Measurements from ENCODE around the gene EIPR1. TPM values are rescaled to one million over a fixed set of nuclear protein-coding genes. Genes with fewer than 3 reads are reported as not detected.

The EIPR1 gene
- 30.8 and 31.4 TPM in 2 replicates for total RNA-seq
- polyA plus RNA-seq, result 51.5 and 57.3 TPM in 2 replicates
- polyA plus RNA-seq (2011; cell fraction: cytosol; rRNA removed), result 48.6 and 49.8 TPM in 2 replicates
- polyA plus RNA-seq (2011; cell fraction: nucleus; rRNA removed), result 30.2 and 32.5 TPM in 2 replicates
- 31.2 and 37.9 TPM in 2 replicates for polyA plus RNA-seq (2012)
- polyA minus RNA-seq, result 30.9 and 32.0 TPM in 2 replicates
- polyA minus RNA-seq (2011; cell fraction: cytosol; rRNA and poly(A)+ RNA removed), result 25.9 TPM
- 18.3 and 30.1 TPM in 2 replicates for polyA minus RNA-seq (2011; cell fraction: nucleus; rRNA and poly(A)+ RNA removed)
- Bru-seq, nascent RNA, result percentile 67 among the genes with signal in this experiment
- percentile 63 among the genes with signal in this experiment for BruChase-seq, experiment 1, labeled RNA remaining after a 6-hour chase
- percentile 58 among the genes with signal in this experiment for BruChase-seq, experiment 2, labeled RNA remaining after a 2-hour chase
- long read RNA-seq, transcript EIPR1-201 (9 exons, 1,766 nt), result major isoform, 107 of 151 reads
- long read RNA-seq, partial matches to known transcripts, result 5 of 151 reads
- long read RNA-seq, other reads (novel, unspliced or antisense), result 35 of 151 reads

DNA sequence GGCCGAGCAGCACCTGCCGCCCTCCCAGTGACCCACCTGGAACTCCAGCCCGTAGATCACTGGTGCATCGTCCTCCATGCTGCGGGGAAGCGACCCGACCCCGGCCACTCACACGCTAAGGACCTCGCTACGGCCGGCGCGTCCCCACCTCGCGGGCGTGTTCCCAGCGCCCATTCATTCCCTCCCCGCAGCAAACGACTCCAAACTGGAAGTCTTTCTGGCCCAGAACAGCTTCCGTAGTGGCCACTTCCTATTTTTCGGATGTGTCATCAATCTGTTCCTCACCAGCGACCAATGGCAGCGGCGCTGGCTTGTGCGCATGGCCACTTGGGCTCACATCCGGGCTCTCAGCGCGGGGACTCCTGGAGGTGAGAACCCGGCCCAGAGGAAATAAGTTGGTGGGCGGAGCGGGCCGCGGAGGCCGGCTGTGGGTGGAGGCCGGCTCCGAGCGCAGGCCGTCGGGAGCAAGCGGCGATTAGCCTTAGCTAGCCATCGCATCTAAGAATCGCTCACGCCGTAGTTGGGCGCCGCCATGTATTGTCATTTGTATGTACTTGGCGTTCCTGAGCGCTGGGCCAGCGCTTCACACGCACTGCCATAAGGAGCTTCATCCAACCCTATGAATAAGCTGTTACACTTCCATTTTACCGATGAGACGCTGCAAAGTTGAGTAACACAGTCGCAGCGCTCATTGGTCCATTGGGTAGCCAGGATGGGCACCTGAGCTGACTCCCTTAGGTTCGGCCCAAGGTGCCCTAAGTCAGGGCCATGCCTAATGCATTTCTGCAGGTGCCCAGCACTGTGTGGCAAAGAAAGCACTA is at the start of gene EIPR1:
Gene EIPR1, minus strand, starts transcription at position 207 of the 821 bp plus-strand sequence. Its CDS starts 129 bp downstream, at position 78.
- FAIRE-seq (peak; percentile 97), DNase-seq (ENCODE audit: low read depth, low spot score) (peak; percentile 99)
- Histone ChIP-seq H3K9ac (replicated peaks; ENCODE audit: extremely low read depth, insufficient read depth, low read length) (peak within 1 kb of the TSS; percentile 53), H2AFZ (ENCODE audit: low read depth, low read length) (peak within 1 kb of the TSS; percentile 83), H4K20me1 (replicated peaks; ENCODE audit: control insufficient read depth, extremely low read depth, insufficient read depth, low read length) (no peaks in the 10 kb centered on the region), H3K9me3 (replicated peaks; ENCODE audit: control insufficient read depth, insufficient read depth, low read length) (no peaks in the 10 kb centered on the region), H3K27me3 (ENCODE audit: control insufficient read depth in 2 of 2, insufficient read depth in 2 of 2, low read length in 2 of 2) (no peaks in the 10 kb centered on the region), H3K4me1 (ENCODE audit: control insufficient read depth, extremely low read depth, insufficient read depth, low read length) (peaks cover 26% of the 10 kb centered on the region), H3K27ac (ENCODE audit: insufficient read depth, low read depth, low read length) (peak within 1 kb of the TSS; percentile 49), H3K36me3 (ENCODE audit: control insufficient read depth in 2 of 2, extremely low read depth in 1 of 2, insufficient read depth in 2 of 2, low read length in 2 of 2) (no peaks in the 10 kb centered on the region), H3K79me2 (ENCODE audit: control insufficient read depth, insufficient read depth, low read length) (peaks cover 32% of the 10 kb centered on the region), H3K4me3 (replicated peaks in 1 of 3; ENCODE audit: insufficient read depth in 1 of 3, low read depth in 1 of 3, low read length in 3 of 3) (peak within 1 kb of the TSS; percentile 60 to 99 (median 78)), H3K9me1 (replicated peaks; ENCODE audit: control insufficient read depth, extremely low read depth, insufficient read depth, low read length) (no peaks in the 10 kb centered on the region), H3K4me2 (ENCODE audit: insufficient read depth, low read length) (peak within 1 kb of the TSS; percentile 84)
- BruUV-seq (replicated peaks), result no TSS peak
- intact Hi-C loops (cut with micrococcal nuclease) (loop anchor here (1.0 to 5.0 kb wide), 5 partner anchors 76 to 197 kb away; partner anchors contain the start of genes ADI1, RNASEH1 and RPS7), dilution Hi-C loops (cut with MboI; ENCODE audit: extremely low pct_ligation_motif_present, low sequenced_read_pairs) (no loop called here)
- ChIA-PET CTCF (interaction anchor here (1.3 kb wide), 1 partner anchor 15 kb away, joined by 4 read pairs; no protein-coding TSS in a partner anchor), POLR2A (interaction anchor here (0.6 kb wide), 1 partner anchor 197 kb away, joined by 3 read pairs; the partner anchor contains the start of gene RPS7)
- TF ChIP-seq POLR2AphosphoS5 (IDR thresholded peaks at IDR 0.05; ENCODE audit: insufficient read depth, low read depth, low read length) (peak; percentile 76), JUN (IDR thresholded peaks at IDR 0.05; ENCODE audit: borderline replicate concordance, insufficient read depth, insufficient read length, low read depth) (peak; percentile 30), EZH2 (IDR thresholded peaks at IDR 0.05; ENCODE audit: borderline replicate concordance, low read depth, low read length, severe bottlenecking) (no peak), POLR2A (IDR thresholded peaks at IDR 0.05; ENCODE audit: low read depth, low read length) (peak; percentile 82), GATA2 (IDR thresholded peaks at IDR 0.05; ENCODE audit: insufficient read depth, insufficient read length, low read depth, low read length) (no peak), MYC (IDR thresholded peaks at IDR 0.05; ENCODE audit: low read depth, low read length) (no peak), FOS (IDR thresholded peaks at IDR 0.05; ENCODE audit: borderline replicate concordance, insufficient read depth, low read length) (peak; percentile 45)
- TF ChIP-seq, protein P1, sequence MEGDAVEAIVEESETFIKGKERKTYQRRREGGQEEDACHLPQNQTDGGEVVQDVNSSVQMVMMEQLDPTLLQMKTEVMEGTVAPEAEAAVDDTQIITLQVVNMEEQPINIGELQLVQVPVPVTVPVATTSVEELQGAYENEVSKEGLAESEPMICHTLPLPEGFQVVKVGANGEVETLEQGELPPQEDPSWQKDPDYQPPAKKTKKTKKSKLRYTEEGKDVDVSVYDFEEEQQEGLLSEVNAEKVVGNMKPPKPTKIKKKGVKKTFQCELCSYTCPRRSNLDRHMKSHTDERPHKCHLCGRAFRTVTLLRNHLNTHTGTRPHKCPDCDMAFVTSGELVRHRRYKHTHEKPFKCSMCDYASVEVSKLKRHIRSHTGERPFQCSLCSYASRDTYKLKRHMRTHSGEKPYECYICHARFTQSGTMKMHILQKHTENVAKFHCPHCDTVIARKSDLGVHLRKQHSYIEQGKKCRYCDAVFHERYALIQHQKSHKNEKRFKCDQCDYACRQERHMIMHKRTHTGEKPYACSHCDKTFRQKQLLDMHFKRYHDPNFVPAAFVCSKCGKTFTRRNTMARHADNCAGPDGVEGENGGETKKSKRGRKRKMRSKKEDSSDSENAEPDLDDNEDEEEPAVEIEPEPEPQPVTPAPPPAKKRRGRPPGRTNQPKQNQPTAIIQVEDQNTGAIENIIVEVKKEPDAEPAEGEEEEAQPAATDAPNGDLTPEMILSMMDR (IDR thresholded peaks at IDR 0.05; ENCODE audit: extremely low read depth in 1 of 2, insufficient read depth in 1 of 2, low read depth in 1 of 2, low read length in 2 of 2), result peak in 1 of 2 donors; percentile 17
- TF ChIP-seq, protein P2, sequence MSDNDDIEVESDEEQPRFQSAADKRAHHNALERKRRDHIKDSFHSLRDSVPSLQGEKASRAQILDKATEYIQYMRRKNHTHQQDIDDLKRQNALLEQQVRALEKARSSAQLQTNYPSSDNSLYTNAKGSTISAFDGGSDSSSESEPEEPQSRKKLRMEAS (IDR thresholded peaks at IDR 0.05; ENCODE audit: insufficient read depth, insufficient read length), result peak; percentile 58
